ENCODE data around the gene PTPRD. TPM values are rescaled to one million over a fixed set of nuclear protein-coding genes. Genes with fewer than 3 reads are reported as not detected.

PTPRD gene
- total RNA-seq, 2 donors from 2014 or later = 97.4 to 101 TPM

DNA sequence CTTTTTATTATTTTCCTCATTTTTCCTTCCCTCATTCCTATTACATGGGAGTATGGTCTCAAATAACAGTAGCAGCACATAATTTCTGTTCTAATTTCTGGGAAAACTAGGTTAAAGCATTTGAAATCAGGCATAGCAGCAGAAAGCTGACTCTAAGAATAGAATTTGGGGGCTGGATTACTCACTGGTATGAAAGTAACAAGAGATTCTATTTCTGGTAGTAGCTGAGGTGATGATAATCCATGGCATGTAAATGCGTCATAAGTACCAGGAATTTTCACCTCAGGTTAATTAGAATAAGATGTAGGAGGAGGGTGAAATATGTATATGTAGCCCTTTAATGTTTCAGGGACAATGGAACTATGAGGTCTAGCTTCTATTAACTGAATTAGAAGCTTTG lies 662.0 kb downstream of the PTPRD start:
- no peak for DNase-seq
- H3K27ac Mint-ChIP-seq = no peak overlapping the region
- H3K36me3 Mint-ChIP-seq (ENCODE audit: low read depth) = no peaks in the 10 kb centered on the region
- no peaks in the 10 kb centered on the region for H3K9me3 Mint-ChIP-seq
- no peak overlapping the region for H3K4me3 ChIP-seq (ENCODE audit: low read length)
- TF ChIP-seq, protein P1, sequence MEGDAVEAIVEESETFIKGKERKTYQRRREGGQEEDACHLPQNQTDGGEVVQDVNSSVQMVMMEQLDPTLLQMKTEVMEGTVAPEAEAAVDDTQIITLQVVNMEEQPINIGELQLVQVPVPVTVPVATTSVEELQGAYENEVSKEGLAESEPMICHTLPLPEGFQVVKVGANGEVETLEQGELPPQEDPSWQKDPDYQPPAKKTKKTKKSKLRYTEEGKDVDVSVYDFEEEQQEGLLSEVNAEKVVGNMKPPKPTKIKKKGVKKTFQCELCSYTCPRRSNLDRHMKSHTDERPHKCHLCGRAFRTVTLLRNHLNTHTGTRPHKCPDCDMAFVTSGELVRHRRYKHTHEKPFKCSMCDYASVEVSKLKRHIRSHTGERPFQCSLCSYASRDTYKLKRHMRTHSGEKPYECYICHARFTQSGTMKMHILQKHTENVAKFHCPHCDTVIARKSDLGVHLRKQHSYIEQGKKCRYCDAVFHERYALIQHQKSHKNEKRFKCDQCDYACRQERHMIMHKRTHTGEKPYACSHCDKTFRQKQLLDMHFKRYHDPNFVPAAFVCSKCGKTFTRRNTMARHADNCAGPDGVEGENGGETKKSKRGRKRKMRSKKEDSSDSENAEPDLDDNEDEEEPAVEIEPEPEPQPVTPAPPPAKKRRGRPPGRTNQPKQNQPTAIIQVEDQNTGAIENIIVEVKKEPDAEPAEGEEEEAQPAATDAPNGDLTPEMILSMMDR (conservative IDR thresholded peaks at IDR 0.05) = no peak
- H3K4me3 Mint-ChIP-seq = no peak overlapping the region
- H3K4me1 Mint-ChIP-seq = peaks cover 4% of the 10 kb centered on the region
- no peak overlapping the region for H3K9ac ChIP-seq (ENCODE audit: extremely low read depth, low read length, poor library complexity, severe bottlenecking)
- no peak overlapping the region for H3K27ac ChIP-seq (ENCODE audit: low read depth, low read length)
- H3K27me3 ChIP-seq (ENCODE audit: control insufficient read depth, insufficient read depth, low read length, poor library complexity, severe bottlenecking) = no peaks in the 10 kb centered on the region
- H3K27me3 Mint-ChIP-seq (ENCODE audit: insufficient read depth) = no peaks in the 10 kb centered on the region
- H3K9me3 ChIP-seq (ENCODE audit: control insufficient read depth, low read length) = no peaks in the 10 kb centered on the region
- H3K36me3 ChIP-seq (ENCODE audit: control insufficient read depth, insufficient read depth, low read length) = no peaks in the 10 kb centered on the region
- 97 to 100% methylated on average over 1 of the region's 1 CpG for WGBS, 2 experiments (ENCODE audit: insufficient coverage in 1 of 2, insufficient read length in 1 of 2)
- no peaks in the 10 kb centered on the region for H3K4me1 ChIP-seq (ENCODE audit: control insufficient read depth, insufficient read depth, low read length)

DNA sequence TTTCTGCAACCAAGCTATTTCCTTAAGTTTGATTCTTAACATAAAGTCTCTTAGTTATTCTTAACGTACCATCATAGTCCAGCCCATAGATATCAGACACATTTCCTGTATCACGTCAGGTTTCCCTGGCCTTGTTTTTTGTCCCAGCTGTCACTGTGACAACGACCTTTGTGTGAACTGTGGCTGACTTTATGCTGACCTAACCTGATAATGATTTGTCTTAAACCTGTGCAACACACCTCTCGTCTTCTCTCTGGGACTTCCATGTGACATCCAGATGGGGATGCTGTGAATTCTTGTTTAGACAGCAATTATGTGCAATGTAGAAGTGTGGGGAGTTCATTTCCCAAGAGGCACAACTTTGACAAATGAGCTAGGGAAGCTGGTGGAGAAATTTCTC lies 662.8 kb downstream of the PTPRD start:
- H3K36me3 Mint-ChIP-seq (ENCODE audit: low read depth) = no peaks in the 10 kb centered on the region
- no peak overlapping the region for H3K4me3 ChIP-seq (ENCODE audit: low read length)
- no peaks in the 10 kb centered on the region for H3K9me3 ChIP-seq (ENCODE audit: control insufficient read depth, low read length)
- H3K27ac ChIP-seq (ENCODE audit: low read depth, low read length) = no peak overlapping the region
- DNase-seq = no peak
- H3K27me3 Mint-ChIP-seq (ENCODE audit: insufficient read depth) = no peaks in the 10 kb centered on the region
- H3K9ac ChIP-seq (ENCODE audit: extremely low read depth, low read length, poor library complexity, severe bottlenecking) = no peak overlapping the region
- TF ChIP-seq, protein P1 (conservative IDR thresholded peaks at IDR 0.05) = no peak
- no peaks in the 10 kb centered on the region for H3K9me3 Mint-ChIP-seq
- H3K4me1 Mint-ChIP-seq = peaks cover 4% of the 10 kb centered on the region
- no peaks in the 10 kb centered on the region for H3K4me1 ChIP-seq (ENCODE audit: control insufficient read depth, insufficient read depth, low read length)
- no peak overlapping the region for H3K27ac Mint-ChIP-seq
- no peak overlapping the region for H3K4me3 Mint-ChIP-seq
- H3K36me3 ChIP-seq (ENCODE audit: control insufficient read depth, insufficient read depth, low read length) = no peaks in the 10 kb centered on the region
- H3K27me3 ChIP-seq (ENCODE audit: control insufficient read depth, insufficient read depth, low read length, poor library complexity, severe bottlenecking) = no peaks in the 10 kb centered on the region
- 91 to 93% methylated on average over 3 to 4 of the region's 4 CpGs for WGBS, 2 experiments (ENCODE audit: insufficient coverage in 1 of 2, insufficient read length in 1 of 2)

DNA sequence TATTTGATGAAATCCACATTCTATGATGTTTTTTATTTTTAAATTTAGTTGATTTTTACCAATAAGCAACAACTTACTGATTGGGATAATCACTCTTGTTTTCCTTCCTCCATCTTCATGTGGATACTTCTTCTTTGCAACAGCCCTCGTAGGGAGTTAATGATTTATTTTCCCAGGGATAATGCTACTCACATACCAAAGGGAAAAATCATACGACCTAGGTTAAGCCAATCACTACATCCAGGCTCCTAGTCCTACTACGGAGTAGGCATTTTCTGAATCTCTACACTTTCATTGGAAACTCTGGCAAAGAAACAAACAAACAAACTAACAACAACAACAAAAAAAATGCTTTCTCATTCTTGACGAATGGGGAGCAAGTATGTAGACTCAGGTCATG lies 663.4 kb downstream of the PTPRD start:
- Histone ChIP-seq H3K27me3 (ENCODE audit: control insufficient read depth, insufficient read depth, low read length, poor library complexity, severe bottlenecking) (no peaks in the 10 kb centered on the region), H3K9ac (ENCODE audit: extremely low read depth, low read length, poor library complexity, severe bottlenecking) (no peak overlapping the region), H3K4me1 (ENCODE audit: control insufficient read depth, insufficient read depth, low read length) (no peaks in the 10 kb centered on the region), H3K4me3 (ENCODE audit: low read length) (no peak overlapping the region), H3K36me3 (ENCODE audit: control insufficient read depth, insufficient read depth, low read length) (no peaks in the 10 kb centered on the region), H3K9me3 (ENCODE audit: control insufficient read depth, low read length) (no peaks in the 10 kb centered on the region), H3K27ac (ENCODE audit: low read depth, low read length) (no peak overlapping the region)
- H3K4me1 Mint-ChIP-seq = peaks cover 4% of the 10 kb centered on the region
- H3K4me3 Mint-ChIP-seq = no peak overlapping the region
- no peak for DNase-seq
- no peak overlapping the region for H3K27ac Mint-ChIP-seq
- TF ChIP-seq, protein P1 (conservative IDR thresholded peaks at IDR 0.05) = no peak
- no peaks in the 10 kb centered on the region for H3K36me3 Mint-ChIP-seq (ENCODE audit: low read depth)
- H3K9me3 Mint-ChIP-seq = no peaks in the 10 kb centered on the region
- 87 to 100% methylated on average over 1 to 4 of the region's 4 CpGs for WGBS, 2 experiments (ENCODE audit: insufficient coverage in 1 of 2, insufficient read length in 1 of 2)
- no peaks in the 10 kb centered on the region for H3K27me3 Mint-ChIP-seq (ENCODE audit: insufficient read depth)

Data from endodermal cell (in vitro differentiated cells).